Neutrophil (primary cell): ENCODE data around the gene CCDC88C.

Source experiments
- H3K27ac ChIP-seq: fragments of 200-600 bp; sonication (generic); 2 replicates; pipeline ENCODE4 v1.5.1; 2016; ENCODE audit warnings: mild to moderate bottlenecking, moderate library complexity
- H3K27me3 ChIP-seq: fragments of 200-600 bp; sonication (generic); 2 replicates; pipeline ENCODE4 v1.6.0; 2016; ENCODE audit warnings: mild to moderate bottlenecking
- H3K36me3 ChIP-seq: fragments of 200-600 bp; sonication (generic); 2 replicates; pipeline ENCODE4 v1.5.1; 2017
- H3K4me1 ChIP-seq, 2 experiments: fragments of 200-600 bp in 1 of 2; sonication (generic) in 1 of 2; 1 replicate in 1 of 2; 2 replicates in 1 of 2; pipeline versions ENCODE4 v1.5.1 to v1.6.1; 2013 to 2016; ENCODE audit warnings: low read depth in 1 of 2, low read length in 1 of 2, mild to moderate bottlenecking in 1 of 2, moderate library complexity in 1 of 2; ENCODE audit not compliant: control insufficient read depth in 1 of 2, insufficient read depth in 1 of 2
- H3K4me3 ChIP-seq, 2 experiments: fragments of 200-600 bp in 1 of 2; sonication (generic) in 1 of 2; 1 replicate in 1 of 2; 2 replicates in 1 of 2; pipeline ENCODE4 v1.5.1; 2013 to 2016; ENCODE audit warnings: low read depth in 1 of 2, low read length in 1 of 2, mild to moderate bottlenecking in 1 of 2, moderate library complexity in 1 of 2
- H3K9me3 ChIP-seq: fragments of 200-600 bp; sonication (generic); 2 replicates; pipeline ENCODE4 v1.5.1; 2016
- TF ChIP-seq, protein P1 (sequence below): fragments of 200-600 bp; sonication (generic); IDR thresholded peaks from 2 replicates; pipeline ENCODE4 v1.5.1; 2016; ENCODE audit warnings: antibody characterized with exemption

The CCDC88C gene

DNA sequence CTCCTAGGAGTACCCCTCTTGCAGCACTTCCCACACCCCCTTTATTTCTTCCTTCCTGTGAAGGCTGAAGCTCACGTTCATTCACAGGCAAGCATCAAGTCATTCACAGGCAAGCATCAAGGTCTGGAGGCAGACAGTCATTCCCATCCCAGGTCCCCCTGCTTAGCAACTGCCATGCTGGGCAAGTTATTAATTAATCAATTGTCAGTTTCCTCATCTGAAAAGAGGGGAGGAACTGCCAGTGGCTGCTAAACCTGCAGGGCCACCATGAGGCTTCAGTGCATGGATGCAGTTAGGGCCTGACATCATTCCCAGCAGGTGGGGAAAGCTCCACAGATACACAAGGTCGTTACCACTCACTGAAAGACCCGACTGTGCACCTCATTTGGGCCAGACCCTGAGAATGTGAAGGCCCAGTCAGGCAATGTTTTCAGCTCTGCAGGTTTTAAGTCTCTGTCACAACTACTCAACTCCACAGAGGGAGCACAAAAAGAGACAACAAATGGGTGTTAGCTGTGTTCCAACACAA lies 88.1 kb downstream of the CCDC88C start:
- Histone ChIP-seq H3K36me3 (peaks cover 38% of the 10 kb centered on the region), H3K27ac (peak overlapping the region; percentile 64), H3K4me3 (no peak overlapping the region), H3K4me1 (peaks cover 40 to 43% of the 10 kb centered on the region in 2 experiments), H3K9me3 (no peaks in the 10 kb centered on the region), H3K27me3 (no peaks in the 10 kb centered on the region)
- TF ChIP-seq, protein P1, sequence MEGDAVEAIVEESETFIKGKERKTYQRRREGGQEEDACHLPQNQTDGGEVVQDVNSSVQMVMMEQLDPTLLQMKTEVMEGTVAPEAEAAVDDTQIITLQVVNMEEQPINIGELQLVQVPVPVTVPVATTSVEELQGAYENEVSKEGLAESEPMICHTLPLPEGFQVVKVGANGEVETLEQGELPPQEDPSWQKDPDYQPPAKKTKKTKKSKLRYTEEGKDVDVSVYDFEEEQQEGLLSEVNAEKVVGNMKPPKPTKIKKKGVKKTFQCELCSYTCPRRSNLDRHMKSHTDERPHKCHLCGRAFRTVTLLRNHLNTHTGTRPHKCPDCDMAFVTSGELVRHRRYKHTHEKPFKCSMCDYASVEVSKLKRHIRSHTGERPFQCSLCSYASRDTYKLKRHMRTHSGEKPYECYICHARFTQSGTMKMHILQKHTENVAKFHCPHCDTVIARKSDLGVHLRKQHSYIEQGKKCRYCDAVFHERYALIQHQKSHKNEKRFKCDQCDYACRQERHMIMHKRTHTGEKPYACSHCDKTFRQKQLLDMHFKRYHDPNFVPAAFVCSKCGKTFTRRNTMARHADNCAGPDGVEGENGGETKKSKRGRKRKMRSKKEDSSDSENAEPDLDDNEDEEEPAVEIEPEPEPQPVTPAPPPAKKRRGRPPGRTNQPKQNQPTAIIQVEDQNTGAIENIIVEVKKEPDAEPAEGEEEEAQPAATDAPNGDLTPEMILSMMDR, result no peak

DNA sequence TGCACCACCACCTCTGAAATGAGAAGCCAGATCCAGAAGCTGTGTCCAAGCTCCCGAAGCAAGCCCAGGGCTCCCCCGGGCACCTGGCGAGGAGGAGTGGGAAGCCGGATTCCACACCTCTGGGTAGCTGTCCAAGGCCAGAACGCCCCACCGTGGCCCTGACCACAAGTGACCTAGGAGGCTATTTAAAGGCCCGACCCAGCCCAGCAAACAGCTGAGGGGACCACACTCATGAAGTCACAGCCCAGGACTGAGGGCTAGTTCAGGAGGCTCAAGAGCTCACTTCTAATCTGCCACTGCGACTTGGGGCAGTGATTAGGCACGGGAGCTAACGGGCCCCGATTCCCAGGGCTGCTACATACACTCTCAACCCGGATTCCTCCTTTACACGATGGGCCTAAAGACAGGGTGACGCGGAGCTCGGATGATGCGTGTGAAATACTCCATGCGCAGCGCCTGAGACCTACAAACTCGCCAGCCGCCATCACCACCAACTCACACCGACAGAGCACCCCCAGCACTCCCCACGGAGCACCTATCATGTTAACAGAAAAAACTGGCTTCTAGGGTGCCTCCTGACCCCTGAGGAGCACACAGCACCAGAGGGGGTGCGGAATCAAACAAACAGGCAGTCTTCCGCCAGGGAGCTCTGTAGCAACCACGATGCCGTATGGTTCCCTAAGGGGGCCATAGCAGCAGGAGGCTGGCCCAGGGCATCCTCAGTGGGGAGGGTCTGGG lies 89.1 kb downstream of the CCDC88C start:
- no peaks in the 10 kb centered on the region for H3K9me3 ChIP-seq
- H3K27me3 ChIP-seq, result no peaks in the 10 kb centered on the region
- no peak overlapping the region for H3K4me3 ChIP-seq
- TF ChIP-seq, protein P1, result no peak
- H3K4me1 ChIP-seq, result peaks cover 50 to 54% of the 10 kb centered on the region in 2 experiments
- peaks cover 27% of the 10 kb centered on the region for H3K36me3 ChIP-seq
- no peak overlapping the region for H3K27ac ChIP-seq

DNA sequence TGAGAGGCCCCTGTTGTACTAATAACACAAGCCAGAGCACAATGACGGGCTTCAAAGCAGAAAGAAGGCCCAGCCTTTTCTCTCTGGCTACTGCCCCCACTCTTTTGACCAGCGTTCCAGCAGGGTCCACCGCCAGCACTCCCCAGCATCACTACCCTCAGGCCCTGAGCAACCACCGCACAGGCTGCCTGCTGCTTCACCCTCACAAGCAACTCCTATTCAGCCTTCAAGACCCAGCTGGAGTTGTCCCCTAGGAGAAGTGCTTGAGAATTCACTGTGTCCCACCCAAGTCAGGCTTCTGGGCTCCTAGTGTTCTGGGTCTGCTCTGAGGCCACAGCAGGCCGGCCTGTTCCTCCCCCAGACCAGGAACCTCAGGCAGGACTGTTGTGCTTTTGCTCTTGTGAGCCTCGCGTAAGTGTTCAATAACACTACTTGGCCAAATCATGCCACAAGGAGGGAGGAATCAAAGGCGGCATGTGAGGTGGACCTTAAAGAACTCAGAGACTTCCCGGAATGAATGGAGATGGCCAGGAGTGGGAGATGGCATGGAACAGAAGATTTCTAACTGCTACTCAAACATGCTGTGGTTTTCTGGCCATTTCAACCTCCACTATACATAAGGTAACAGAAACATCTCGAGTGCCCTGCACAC lies 89.8 kb downstream of the CCDC88C start:
- Histone ChIP-seq H3K27ac (no peak overlapping the region), H3K27me3 (no peaks in the 10 kb centered on the region), H3K9me3 (no peaks in the 10 kb centered on the region), H3K4me1 (peaks cover 52 to 57% of the 10 kb centered on the region in 2 experiments), H3K4me3 (no peak overlapping the region), H3K36me3 (peaks cover 20% of the 10 kb centered on the region)
- TF ChIP-seq, protein P1, result no peak

DNA sequence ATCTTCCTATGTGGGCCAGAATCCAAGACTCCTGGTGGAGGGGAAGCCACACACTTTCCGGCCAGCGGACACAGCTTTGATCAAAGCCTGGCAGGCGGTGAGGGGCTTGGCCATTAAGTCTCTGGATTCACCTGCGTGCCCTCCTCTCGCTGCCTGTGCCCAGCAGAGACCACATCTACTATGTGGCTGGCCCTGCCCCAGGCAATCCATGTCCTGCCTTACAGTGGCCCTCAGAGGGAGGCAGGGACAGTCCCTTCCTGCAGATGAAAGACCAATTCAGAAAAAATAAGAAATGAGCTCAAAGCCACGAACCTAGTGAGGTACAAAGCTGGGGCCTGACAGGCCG lies 90.4 kb downstream of the CCDC88C start:
- H3K27ac ChIP-seq, result no peak overlapping the region
- H3K27me3 ChIP-seq, result no peaks in the 10 kb centered on the region
- H3K36me3 ChIP-seq, result peaks cover 19% of the 10 kb centered on the region
- peaks cover 47 to 51% of the 10 kb centered on the region in 2 experiments for H3K4me1 ChIP-seq
- TF ChIP-seq, protein P1, result no peak
- H3K9me3 ChIP-seq, result no peaks in the 10 kb centered on the region
- no peak overlapping the region for H3K4me3 ChIP-seq

DNA sequence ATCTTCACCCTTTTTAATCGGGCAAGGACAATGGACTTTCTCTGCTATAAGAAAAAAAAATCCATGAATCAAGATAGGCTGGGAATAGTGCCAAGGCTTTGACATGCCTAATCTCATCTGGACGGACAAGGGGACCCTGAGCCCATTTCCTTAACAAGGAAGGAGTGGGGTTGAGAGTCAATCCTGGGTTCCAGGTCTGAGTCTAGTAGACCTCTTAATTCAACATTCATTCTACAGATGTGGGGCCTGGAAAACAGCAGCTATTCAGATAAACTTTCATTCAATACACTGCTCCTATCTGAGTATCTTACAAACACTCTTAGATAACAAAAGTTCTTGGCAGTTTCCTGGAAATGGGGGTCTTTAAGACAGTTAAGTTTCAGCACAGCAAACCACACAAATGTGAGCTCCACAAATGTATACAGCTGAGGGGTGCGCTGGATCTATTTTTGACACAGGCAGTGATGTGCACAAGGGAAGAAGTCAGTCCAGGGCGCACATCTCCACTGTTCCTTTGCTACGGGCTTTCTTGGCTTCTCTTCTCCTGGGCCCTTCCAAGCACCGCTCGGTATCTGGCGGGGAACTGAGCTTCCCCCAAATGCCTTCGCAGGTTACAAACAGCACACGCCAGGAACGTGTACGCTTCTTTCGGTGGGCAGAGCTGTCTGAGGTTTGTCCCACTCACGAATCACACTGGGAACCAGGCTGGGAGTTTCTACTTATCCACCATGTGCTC lies 90.9 kb downstream of the CCDC88C start:
- TF ChIP-seq, protein P1, result no peak
- Histone ChIP-seq H3K9me3 (no peaks in the 10 kb centered on the region), H3K4me3 (no peak overlapping the region), H3K36me3 (peaks cover 24% of the 10 kb centered on the region), H3K27me3 (no peaks in the 10 kb centered on the region), H3K27ac (no peak overlapping the region), H3K4me1 (peaks cover 41 to 46% of the 10 kb centered on the region in 2 experiments)
